ENCODE results near the gene AKAP7. TPM values are rescaled to one million over a fixed set of nuclear protein-coding genes. Genes with fewer than 3 reads are reported as not detected.
"Not testable (repeated sequence)": the region's sequence is repeated elsewhere in the genome, so short reads cannot be mapped to it uniquely, and the experiment has no call there.

The AKAP7 gene
- total RNA-seq, 1 experiment from 2014 or later: 12.8 TPM

DNA sequence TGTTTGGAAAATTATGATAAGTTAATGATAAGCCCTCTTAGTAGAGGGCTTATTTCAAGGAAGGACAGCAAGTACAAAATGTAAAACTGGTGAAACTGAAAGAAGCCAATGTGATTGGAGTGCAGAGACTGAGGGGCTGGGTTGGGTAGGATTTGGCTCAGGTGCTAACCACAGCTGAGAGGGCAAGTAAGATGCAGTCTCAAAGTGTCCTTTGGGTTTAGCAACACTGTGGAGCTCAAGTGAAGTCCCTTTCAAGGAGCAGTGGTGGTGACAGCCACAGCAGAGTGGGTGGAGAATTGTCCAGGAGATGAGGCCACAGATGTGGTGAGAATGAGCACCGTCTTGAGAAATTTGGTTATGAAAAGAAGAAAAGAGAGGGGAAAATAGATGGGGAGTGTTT lies 181.4 kb downstream of the AKAP7 start:
- in situ Hi-C loops (cut with HindIII; ENCODE audit: low pct_unique_long_range_greater_than_20kb, low sequenced_read_pairs): no loop called here
- no peak for DNase-seq (ENCODE audit: low read depth)

DNA sequence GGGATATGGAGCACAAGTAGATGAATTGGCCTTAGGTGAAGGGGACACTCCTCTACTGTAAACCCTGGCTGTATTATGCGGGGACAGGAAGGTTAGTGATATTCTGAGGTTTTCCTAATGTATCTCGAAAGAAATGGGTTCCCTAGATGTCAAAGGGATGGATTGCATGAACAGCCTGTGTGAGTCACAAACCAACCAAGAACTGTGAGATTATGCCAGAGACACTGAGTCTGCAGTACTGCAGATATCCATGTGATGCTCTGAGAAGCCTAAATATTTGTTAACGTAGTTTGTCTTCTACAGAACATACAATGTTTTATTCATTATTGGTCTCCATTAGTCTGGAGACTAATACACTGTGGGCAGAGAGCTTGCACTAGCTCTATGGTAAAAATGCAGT lies 182.2 kb downstream of the AKAP7 start:
- in situ Hi-C loops (cut with HindIII; ENCODE audit: low pct_unique_long_range_greater_than_20kb, low sequenced_read_pairs): no loop called here
- no peak for DNase-seq (ENCODE audit: low read depth)

DNA sequence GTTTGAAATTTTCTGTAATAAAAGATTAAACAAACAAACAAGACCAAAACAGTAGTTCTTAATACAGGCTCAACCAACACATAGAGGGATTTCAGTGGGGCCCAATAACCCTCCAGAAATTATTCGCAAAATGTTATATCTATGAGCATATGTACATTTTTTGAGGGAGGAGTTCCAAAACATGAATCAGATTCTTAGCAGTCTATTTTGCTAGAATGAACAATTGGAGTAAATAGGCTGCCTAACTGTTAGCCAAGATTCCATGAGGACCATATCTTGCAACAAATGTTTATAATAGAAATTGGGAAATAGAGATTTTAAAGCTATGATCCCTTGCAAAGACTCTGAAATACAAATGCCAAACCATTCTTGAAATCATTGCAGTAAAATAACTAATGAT lies 186.3 kb downstream of the AKAP7 start:
- in situ Hi-C loops (cut with HindIII; ENCODE audit: low pct_unique_long_range_greater_than_20kb, low sequenced_read_pairs): no loop called here

DNA sequence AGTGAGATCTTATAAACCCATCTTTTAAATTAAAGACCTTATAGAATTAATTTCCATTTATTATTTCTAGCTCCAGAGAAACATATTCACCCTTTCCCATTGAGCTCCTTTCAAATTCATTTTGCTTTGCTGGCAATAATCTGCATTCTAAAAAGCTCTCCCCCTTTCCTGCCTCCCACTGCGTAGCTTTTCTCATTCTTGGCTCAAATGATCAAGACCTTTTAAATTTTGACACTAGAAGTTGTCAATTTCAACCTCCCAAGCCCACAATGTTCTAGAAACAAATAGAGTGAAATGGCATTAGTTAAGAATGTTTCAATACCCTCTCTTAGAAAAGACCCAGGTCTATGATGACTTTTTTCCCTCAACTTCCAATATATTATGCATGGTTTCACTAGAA lies 186.9 kb downstream of the AKAP7 start:
- in situ Hi-C loops (cut with HindIII; ENCODE audit: low pct_unique_long_range_greater_than_20kb, low sequenced_read_pairs): no loop called here
- DNase-seq (ENCODE audit: low read depth): no peak

More for the DNA sequence above, 186.3 kb downstream of the AKAP7 start:
- DNase-seq (ENCODE audit: low read depth): no peak

DNA sequence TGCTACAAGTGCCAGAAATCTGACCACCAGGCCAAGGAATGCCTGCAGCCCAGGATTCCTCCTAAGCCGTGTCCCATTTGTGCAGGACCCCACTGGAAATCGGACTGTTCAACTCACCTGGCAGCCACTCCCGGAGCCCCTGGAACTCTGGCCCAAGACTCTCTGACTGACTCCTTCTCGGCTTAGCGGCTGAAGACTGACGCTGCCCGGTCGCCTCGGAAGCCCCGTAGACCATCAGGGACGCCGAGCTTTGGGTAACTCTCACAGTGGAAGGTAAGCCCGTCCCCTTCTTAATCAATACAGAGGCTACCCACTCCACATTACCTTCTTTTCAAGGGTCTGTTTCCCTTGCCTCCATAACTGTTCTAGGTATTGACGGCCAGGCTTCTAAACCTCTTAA lies 190.4 kb downstream of the AKAP7 start:
- DNase-seq (ENCODE audit: low read depth); in situ Hi-C loops (cut with HindIII; ENCODE audit: low pct_unique_long_range_greater_than_20kb, low sequenced_read_pairs): not testable (repeated sequence)

DNA sequence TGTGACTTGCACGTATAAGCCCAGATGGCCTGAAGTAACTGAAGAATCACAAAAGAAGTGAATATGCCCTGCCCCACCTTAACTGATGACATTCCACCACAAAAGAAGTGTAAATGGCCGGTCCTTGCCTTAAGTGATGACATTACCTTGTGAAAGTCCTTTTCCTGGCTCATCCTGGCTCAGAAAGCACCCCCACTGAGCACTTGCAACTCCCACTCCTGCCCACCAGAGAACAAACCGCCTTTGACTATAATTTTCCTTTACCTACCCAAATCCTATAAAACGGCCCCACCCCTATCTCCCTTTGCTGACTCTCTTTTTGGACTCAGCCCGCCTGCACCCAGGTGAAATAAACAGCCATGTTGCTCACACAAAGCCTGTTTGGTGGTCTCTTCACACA lies 193.5 kb downstream of the AKAP7 start:
- in situ Hi-C loops (cut with HindIII; ENCODE audit: low pct_unique_long_range_greater_than_20kb, low sequenced_read_pairs); DNase-seq (ENCODE audit: low read depth): not testable (repeated sequence)

DNA sequence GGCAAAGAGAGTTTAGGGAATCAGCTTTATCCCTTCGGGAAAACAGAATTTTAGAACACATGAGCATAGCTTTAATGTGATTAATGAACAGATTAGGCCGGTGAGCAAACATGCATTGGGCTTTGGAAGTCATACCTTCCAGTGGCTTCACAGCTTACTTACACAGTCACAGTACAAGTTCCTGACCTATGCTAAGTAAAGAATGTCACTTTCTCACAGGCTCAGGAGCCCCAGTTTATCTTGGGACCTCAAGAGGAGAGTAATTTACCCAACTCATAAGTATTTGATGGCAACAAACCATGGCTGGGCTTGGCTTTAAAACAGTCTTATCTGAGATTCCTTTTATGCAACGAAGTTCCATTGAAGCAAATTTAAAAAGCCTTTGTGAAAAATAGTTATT lies 195.9 kb downstream of the AKAP7 start:
- no peak for DNase-seq (ENCODE audit: low read depth)
- in situ Hi-C loops (cut with HindIII; ENCODE audit: low pct_unique_long_range_greater_than_20kb, low sequenced_read_pairs): no loop called here

DNA sequence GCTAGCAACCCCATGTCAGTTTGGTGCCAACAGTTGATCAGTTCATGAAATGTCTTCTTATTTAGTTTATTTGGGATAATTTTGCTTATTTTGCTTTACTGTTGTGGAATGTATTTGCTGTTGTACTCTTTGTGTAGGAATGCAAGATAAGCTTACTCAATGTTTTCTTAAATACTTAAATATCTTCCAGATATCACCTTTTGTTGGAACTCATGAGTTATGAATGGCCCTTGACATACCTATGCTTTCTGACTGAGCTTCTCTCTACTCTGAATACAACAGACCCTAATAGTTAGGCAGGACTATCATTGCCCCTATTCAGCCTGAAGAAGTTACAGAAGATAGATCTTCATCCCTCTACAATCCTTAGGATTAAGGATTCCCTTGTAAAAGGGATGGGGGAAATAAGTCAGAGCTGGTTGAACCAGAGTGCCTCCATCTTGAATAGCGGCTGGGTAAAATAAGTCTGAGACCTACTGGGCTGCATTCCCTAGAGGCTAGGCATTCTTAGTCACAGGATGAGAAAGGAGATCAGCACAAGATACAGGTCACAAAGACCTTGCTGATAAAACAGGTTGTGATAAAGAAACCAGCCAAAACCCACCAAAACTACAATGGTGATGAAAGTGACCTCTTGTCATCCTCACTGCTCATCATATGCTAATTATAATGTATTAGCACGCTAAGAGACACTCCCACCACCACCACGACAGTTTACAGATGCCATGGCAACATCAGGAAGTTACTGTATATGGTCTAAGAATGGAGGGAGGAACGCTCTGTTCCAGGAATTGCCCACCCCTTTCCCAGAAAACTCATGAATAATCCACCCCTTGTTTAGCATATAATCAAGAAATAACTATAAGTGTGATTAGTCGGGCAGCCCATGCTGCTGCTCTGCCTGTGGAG lies 196.9 kb downstream of the AKAP7 start:
- no peak for DNase-seq (ENCODE audit: low read depth)
- in situ Hi-C loops (cut with HindIII; ENCODE audit: low pct_unique_long_range_greater_than_20kb, low sequenced_read_pairs): no loop called here

Other genes starting within 250 kb of the AKAP7 start
- 37.9 and 66.1 TPM in 2 replicates for gene EPB41L2, start 72.2 kb upstream of the AKAP7 start, total RNA-seq (2014; rRNA removed; shearing (Covaris generic); ENCODE audit: low replicate concordance)